TTC549 (cell line): ENCODE data around the gene CDX2.
"Not testable (repeated sequence)": the region's sequence is repeated elsewhere in the genome, so short reads cannot be mapped to it uniquely, and the experiment has no call there.

ENCODE experiments used
- FAIRE-seq: peaks from 2 replicates; lab custom pipeline; 2012; peaks lifted over from hg19 to GRCh38; lab: Jason Lieb, UNC

The CDX2 gene

DNA sequence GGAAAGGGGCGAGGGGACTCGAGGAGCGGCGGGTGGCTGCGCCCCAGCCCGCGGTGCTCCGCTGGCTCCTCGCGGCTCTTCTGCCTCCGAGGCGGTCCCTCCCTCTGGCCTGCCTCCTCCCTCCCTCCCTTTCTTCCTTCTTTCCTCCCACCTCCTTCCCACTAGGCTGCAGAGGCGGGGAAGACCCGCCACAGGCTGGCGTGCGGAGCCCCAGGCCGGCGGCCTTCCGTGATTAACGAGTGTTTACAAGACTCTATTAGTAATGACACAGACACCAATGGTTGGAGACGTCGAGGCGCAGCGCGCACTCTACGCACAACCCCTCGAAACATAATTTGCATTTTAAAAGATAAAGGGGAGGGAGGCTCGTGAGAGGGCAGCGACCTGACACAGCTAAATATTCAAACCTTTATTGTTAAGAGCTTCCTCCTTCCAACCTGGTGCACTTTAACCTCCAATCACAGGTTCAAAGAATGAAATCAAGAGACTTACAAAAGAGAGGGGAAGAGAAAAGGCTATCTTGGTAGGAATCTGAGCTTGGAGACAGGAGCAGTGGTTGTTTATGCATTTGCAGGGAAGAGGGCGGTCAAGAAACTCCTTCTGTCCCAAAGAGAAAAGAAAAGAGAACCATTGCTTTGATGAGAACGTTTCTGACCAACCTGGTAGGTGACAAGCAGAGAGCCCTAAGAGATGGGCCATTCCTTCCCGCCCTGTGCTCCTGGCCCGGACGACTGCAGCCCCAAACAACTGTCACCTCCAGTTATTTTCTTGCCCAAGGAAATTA is at the start of gene CDX2:
Gene CDX2 (minus strand): TSS at position 234 of the 784 bp plus-strand sequence. CDS start 309 bp downstream, outside the sequence.
- FAIRE-seq: no peak

GRCh38 chr13:28014301-28014700 is 45.2 kb upstream of the CDX2 start:
- no peak for FAIRE-seq

DNA sequence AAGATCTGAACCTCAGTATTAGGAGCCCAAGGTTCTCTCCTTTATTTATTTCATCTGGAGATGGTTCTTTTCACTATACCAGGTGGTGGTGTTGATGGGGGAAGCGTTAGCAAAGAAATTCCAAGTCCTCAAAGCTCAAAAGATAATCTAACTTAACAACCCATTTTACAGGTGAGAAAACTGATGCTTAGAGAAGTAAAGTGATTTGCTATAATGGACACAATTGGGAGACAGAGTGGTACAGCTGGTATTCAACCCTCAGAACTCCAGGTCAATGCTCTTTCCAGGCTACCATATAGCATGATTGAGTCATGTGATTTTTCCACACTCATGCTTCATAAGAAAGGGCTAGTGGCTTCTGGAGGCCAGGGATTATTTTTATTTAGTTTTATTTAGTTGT is 44.4 kb upstream of the CDX2 start:
- FAIRE-seq: no peak

DNA sequence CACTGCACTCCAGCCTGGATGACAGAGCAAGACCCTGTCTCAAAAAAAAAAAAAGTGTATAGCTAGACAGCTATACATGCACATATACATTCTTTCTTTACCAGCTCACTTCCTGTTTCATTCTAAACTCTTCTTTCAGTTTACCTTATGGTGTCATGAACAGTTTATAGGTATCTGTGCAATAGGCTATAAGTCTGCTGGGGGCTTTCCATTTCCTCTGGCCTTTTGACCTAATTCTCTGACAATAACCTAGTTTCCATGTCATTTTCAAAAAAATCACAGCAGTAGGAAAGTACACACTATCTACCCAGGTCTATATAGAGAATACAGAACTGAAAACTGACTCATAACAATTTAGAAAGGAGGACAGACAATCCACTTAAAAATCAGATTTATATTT is 43.8 kb upstream of the CDX2 start:
- FAIRE-seq: no peak

GRCh38 chr13:28012383-28012782 is 43.3 kb upstream of the CDX2 start:
- no peak for FAIRE-seq

DNA sequence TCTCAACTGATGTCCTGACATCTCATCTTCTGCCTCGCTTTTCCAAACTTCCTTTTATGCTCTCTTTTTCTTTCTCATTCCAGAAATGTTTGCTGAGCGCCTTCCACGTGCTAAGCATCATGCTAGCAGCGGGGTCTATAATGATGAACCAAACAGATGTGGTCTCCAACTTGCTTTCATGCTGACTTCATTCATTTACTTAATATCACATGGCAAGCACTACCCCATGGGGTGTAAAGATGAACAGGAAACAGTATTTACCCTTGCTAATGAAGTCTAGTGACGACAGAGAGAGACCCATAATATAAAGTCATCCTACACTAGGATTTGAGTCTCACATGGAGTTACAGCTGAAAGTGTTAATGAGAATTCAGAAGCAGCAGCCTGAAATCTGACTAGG is 40.9 kb upstream of the CDX2 start:
- no peak for FAIRE-seq

DNA sequence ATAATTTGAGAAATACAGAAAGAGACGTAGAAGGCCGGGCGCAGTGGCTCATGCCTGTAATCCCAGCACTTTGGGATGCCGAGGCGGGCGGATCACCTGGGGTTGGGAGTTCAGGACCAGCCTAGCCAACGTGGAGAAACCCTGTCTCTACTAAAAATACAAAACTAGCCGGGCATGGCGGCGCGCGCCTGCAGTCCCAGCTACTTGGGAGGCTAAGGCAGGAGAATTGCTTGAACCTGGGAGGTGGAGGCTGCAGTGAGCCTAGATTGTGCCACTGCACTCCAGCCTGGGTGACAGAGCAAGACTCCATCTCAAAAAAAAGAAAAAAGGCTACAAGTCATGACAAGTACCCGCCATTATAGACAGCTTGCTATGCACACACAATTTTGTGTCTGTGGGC is 35.9 kb upstream of the CDX2 start:
- FAIRE-seq: not testable (repeated sequence)

DNA sequence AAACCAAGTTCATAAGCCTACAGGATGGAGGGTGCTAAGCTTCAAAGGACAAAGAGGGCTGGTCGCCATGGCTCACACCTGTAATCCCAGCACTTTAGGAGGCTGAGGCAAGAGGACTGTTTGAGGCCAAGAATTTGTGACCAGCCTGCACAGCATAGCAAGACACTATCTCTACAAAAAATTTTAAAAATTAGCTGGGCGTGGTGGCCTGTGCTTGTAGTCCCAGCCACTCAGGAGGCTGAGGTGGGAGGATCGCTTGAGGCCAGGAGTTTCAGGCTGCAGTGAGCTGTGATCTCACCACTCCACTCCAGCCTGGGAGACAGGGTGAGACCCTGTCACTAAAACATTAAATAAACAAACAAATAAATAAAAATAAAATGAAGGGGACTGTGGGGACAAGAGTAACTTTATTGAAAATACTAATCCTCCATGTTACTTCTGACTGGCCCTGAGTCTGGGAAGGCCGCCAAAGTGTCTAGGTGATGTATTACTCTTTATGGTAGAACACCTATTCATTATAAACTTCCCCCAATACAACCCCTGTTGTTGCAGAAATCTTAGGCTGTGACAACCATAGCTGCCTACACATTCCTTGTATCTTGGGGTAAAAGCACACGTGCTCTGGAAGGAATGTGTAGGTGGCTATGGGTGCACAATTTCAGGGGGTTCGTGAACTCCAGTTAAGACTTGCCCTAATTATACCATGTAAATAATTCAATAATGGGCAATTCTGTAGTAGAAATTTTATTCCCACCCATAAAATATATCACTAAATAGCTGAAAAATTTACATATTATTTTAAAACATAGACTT is 34.0 kb upstream of the CDX2 start:
- no peak for FAIRE-seq

GRCh38 chr13:28001837-28002473 is 32.8 kb upstream of the CDX2 start:
- FAIRE-seq: no peak

- no peak for FAIRE-seq
Measured at GRCh38 chr13:28001049-28001448, 31.9 kb upstream of the CDX2 start.

- FAIRE-seq: no peak
Measured at GRCh38 chr13:28000567-28000966, 31.5 kb upstream of the CDX2 start.

DNA sequence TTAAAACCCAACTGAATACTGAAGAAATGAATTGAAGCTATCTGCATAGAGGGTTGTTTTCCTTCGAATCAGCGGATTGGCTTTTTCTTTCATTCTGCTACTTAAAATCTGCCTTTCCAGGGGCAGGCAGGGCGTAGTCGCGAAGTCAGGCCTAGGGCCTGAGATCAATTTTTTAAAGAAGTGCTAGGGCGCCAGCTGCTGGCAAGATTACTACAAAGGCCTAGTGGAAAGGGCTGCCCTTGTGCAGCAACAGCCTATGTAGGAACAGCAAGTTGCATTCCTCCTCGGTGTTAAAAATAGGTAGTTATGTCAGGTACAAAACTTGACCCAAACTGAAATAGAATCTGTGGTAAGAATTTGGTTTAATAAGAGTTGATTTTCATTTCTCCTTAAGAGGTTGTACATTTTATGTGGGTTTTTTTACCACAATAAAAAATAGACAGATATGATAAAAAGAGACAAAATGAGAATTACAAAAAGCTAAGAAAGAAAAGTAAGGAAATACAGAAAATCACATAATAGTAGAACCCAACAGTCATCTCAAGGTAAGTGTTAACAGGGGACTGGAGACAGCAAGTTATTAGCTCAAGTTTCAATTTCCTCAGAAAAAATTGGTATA is 28.9 kb upstream of the CDX2 start:
- FAIRE-seq: peak; percentile 71

- FAIRE-seq: no peak
Measured at GRCh38 chr13:27991881-27992280, 22.8 kb upstream of the CDX2 start.

DNA sequence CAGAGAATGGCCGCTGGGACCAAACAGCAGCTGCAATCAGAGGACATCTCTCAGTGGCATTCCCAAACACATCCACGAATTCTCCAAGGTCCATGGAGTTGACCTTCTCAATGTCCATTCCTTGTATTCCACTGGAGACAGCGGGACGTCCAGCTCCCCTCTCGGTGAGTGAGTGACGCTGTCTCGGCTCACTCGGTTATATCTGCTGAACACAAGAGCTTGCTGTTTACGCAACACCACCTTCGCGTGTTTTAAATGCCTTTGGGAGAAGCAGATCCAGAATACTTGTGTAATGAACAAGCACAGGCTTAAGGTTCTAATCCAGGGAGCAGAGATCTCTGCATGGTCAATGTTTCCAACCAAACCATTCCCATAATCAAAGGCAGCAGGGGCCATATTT is 19.4 kb upstream of the CDX2 start, which contains the start of gene URAD:
Gene URAD (minus strand): TSS at position 174 of the 400 bp plus-strand sequence. CDS start 56 bp downstream, at position 118.
- no peak for FAIRE-seq

DNA sequence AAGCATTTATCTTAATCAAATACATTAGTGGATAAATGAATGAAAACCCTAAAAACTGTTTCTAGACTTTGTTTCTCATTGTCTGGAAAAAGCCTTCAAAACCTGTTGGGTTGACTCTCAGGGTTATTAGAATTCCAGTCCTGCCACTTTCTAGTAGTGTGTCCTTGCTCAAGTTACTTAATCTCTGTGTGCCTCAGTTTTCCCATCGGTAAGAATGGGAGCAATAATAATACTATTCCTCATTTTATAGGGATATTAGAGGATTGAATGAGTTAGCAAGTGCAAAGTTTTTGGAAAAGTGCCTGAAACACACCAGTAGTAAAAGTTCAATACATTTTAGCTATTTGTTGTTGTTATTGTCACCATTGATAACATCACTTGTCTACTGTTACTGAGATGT is 16.5 kb upstream of the CDX2 start:
- no peak for FAIRE-seq

DNA sequence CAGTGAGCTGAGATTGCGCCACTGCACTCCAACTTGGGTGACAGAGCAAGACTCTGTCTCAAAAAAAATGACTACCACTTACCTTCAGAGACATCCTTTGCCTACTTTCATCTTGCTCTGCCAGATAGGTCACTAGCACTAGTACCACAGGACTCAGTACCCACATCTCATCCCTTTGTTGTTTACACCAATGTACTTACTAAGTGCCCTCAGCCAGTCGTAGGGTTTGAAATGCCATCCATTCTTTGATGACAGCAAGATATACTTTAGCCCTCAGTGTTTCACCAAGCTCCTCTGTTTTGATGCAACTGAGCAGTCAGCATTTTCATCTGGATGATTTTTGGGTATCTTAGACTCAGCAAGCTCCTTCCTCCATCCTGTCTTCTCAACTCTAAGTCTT is 13.2 kb upstream of the CDX2 start:
- no peak for FAIRE-seq

DNA sequence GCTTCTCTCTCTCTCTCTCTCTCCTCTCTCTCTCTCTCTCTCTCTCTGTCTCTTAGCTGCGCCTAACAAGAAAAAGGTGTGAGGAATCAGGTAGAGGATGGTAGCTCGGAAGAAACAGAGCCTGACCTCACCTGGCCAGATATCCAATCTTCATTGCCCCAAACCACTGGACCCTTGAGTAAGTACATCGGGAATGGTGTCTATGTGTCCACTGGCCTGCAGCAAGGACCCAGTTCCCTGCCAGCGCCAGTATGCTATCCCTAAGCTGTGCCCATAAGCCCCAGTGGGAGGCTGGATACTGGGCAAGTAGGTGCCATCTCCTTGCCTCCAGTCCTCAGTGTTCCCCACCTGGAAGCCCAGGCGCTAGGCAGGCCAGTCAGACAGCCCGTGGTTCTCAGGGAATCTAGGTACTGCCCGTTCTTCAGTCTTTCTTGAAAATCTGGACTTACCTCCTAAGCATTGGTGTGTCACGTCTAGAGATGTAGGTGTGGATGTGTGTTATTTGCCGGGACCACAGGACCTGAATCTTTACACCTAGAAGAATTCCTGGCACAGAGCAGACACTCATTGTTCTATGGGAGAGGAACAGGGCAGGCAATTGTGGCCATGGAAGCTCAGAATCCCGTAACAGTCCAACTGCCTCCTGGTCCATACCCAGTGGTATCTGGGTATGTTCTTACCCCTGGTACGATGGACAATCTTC is 12.0 kb upstream of the CDX2 start:
- no peak for FAIRE-seq

GRCh38 chr13:27980280-27980998 is 11.3 kb upstream of the CDX2 start:
- FAIRE-seq: no peak

GRCh38 chr13:27979765-27980279 is 10.7 kb upstream of the CDX2 start:
- no peak for FAIRE-seq

- FAIRE-seq: no peak
Measured at GRCh38 chr13:27979001-27979643, 10.0 kb upstream of the CDX2 start.
